ENCODE results near the gene SOBP. TPM values are rescaled to one million over a fixed set of nuclear protein-coding genes. Genes with fewer than 3 reads are reported as not detected.

SOBP gene
- total RNA-seq, 1 donor from 2014 or later, result 16.1 TPM

DNA sequence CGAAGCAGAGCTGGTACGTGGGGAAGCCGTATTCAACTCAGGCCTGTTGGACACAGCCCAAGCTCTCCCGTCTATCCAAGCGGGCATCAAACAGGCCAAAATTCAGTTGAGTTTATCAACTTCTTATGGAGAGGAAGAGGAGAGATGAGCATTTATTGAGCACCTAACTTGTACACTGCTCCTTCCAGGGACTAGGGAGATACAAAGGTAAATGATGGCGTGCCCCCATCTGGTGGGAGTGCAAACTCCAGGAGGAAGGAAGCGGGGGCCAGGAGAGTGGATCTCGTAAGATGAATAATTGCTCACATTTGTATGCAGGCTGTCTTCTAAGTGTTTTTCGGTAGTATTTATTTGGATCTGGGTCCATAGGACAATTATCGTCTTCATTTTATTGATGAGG lies 146.6 kb downstream of the SOBP start:
- no peak overlapping the region for H3K27ac Mint-ChIP-seq (ENCODE audit: unreplicated experiment)
- peaks cover 26% of the 10 kb centered on the region for H3K4me1 Mint-ChIP-seq (ENCODE audit: low read depth, unreplicated experiment)
- no peak for DNase-seq
- TF ChIP-seq, protein P1, sequence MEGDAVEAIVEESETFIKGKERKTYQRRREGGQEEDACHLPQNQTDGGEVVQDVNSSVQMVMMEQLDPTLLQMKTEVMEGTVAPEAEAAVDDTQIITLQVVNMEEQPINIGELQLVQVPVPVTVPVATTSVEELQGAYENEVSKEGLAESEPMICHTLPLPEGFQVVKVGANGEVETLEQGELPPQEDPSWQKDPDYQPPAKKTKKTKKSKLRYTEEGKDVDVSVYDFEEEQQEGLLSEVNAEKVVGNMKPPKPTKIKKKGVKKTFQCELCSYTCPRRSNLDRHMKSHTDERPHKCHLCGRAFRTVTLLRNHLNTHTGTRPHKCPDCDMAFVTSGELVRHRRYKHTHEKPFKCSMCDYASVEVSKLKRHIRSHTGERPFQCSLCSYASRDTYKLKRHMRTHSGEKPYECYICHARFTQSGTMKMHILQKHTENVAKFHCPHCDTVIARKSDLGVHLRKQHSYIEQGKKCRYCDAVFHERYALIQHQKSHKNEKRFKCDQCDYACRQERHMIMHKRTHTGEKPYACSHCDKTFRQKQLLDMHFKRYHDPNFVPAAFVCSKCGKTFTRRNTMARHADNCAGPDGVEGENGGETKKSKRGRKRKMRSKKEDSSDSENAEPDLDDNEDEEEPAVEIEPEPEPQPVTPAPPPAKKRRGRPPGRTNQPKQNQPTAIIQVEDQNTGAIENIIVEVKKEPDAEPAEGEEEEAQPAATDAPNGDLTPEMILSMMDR (IDR thresholded peaks at IDR 0.05; ENCODE audit: partially characterized antibody, unreplicated experiment), result peak; percentile 13
- no peak overlapping the region for H3K4me3 Mint-ChIP-seq (ENCODE audit: unreplicated experiment)
- H3K27me3 Mint-ChIP-seq (ENCODE audit: unreplicated experiment), result peaks cover 11% of the 10 kb centered on the region
- H3K36me3 Mint-ChIP-seq (ENCODE audit: unreplicated experiment), result no peaks in the 10 kb centered on the region
- peaks cover 10% of the 10 kb centered on the region for H3K9me3 Mint-ChIP-seq (ENCODE audit: unreplicated experiment)

DNA sequence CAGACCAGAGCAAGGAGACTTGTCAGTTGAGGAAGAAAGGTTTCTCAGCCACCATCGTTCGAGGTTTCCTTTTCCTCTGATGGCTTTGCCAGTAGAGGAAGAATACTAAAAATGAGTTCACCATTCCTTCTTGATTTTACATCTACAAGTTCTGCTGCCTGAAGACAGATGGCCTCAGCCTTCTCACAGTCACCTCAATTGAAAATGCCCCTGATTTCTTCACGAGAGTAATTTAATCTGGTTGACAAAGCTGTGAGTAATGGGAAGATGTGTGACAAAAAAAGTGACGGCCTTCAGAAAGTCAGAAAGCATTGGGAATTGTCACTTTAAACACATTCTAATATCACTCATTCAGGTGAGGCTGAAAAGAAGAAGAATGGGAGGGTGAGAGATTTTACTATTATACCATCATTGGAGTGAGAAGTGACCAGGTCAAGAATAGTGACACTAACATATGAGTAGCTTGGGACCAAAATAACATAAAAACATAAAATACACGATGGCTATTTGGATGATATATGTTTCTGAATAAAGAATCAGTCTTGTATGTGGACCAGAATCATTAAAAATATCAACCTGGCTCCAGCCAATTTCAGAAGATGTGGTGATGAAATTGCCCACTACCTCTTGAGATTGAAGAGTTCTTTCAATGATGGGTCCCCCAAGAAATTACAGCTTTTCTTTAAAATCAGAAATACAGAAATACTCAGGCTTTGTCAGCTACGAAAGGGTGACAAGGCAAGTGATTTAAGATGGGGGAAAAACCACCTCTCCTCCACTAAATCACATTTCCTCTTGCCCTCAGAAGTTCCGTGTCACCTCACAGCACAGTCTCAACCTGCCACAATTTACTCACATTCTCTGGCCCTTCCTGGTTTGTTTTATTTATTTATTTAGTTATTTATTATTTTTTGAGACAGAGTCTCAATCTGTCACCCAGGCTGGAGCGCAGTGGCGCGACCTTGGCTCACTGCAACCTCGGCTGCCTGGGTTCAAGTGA lies 147.7 kb downstream of the SOBP start:
- no peak for DNase-seq
- peaks cover 11% of the 10 kb centered on the region for H3K27me3 Mint-ChIP-seq (ENCODE audit: unreplicated experiment)
- peaks cover 8% of the 10 kb centered on the region for H3K9me3 Mint-ChIP-seq (ENCODE audit: unreplicated experiment)
- TF ChIP-seq, protein P1 (IDR thresholded peaks at IDR 0.05; ENCODE audit: partially characterized antibody, unreplicated experiment), result no peak
- no peak overlapping the region for H3K27ac Mint-ChIP-seq (ENCODE audit: unreplicated experiment)
- no peak overlapping the region for H3K4me3 Mint-ChIP-seq (ENCODE audit: unreplicated experiment)
- H3K4me1 Mint-ChIP-seq (ENCODE audit: low read depth, unreplicated experiment), result peaks cover 16% of the 10 kb centered on the region
- H3K36me3 Mint-ChIP-seq (ENCODE audit: unreplicated experiment), result no peaks in the 10 kb centered on the region

DNA sequence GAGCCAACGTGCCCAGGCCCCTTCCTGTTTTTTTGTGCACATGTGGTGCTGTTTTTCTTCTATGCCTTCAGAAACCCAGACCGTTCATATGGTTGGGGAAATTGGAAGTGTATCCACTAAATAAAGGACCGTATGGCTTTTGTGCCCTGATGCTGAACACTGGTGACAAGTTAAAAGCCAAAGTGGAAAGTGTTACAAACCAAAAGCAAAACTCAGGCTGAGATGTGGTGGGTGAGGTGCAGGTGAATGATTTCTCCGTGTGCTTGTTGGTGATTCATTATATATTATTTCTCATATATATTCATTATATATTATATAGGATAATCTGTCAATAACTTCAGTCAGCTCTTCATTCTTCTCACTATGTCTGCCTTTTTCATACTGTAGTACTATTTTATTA lies 148.6 kb downstream of the SOBP start:
- TF ChIP-seq, protein P1 (IDR thresholded peaks at IDR 0.05; ENCODE audit: partially characterized antibody, unreplicated experiment), result no peak
- H3K4me1 Mint-ChIP-seq (ENCODE audit: low read depth, unreplicated experiment), result peaks cover 7% of the 10 kb centered on the region
- H3K27me3 Mint-ChIP-seq (ENCODE audit: unreplicated experiment), result peaks cover 9% of the 10 kb centered on the region
- H3K4me3 Mint-ChIP-seq (ENCODE audit: unreplicated experiment), result no peak overlapping the region
- H3K27ac Mint-ChIP-seq (ENCODE audit: unreplicated experiment), result no peak overlapping the region
- no peaks in the 10 kb centered on the region for H3K36me3 Mint-ChIP-seq (ENCODE audit: unreplicated experiment)
- no peak for DNase-seq
- H3K9me3 Mint-ChIP-seq (ENCODE audit: unreplicated experiment), result peaks cover 4% of the 10 kb centered on the region

DNA sequence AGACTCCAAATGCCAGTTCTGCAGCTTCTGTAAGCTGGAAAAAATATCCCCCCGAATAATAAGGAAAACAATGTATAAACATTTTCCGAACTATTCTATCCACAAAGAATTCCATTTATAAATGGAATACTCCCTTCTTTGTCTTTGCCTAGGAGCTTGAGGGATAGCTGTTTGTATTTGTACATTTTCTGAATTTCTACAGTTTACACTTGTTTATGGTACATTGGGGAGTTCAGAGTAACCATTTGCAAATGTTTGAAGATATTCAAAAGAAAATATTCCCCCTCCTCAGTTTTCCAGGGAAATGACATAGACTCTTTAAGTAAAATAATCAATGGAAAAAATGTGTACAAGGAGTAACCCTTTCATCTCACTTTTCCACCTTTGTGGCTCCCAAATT lies 149.6 kb downstream of the SOBP start:
- TF ChIP-seq, protein P1 (IDR thresholded peaks at IDR 0.05; ENCODE audit: partially characterized antibody, unreplicated experiment), result no peak
- Mint-ChIP-seq H3K4me1 (ENCODE audit: low read depth, unreplicated experiment) (peaks cover 6% of the 10 kb centered on the region), H3K9me3 (ENCODE audit: unreplicated experiment) (no peaks in the 10 kb centered on the region), H3K36me3 (ENCODE audit: unreplicated experiment) (no peaks in the 10 kb centered on the region), H3K4me3 (ENCODE audit: unreplicated experiment) (no peak overlapping the region), H3K27ac (ENCODE audit: unreplicated experiment) (no peak overlapping the region), H3K27me3 (ENCODE audit: unreplicated experiment) (peaks cover 5% of the 10 kb centered on the region)
- DNase-seq, result no peak

DNA sequence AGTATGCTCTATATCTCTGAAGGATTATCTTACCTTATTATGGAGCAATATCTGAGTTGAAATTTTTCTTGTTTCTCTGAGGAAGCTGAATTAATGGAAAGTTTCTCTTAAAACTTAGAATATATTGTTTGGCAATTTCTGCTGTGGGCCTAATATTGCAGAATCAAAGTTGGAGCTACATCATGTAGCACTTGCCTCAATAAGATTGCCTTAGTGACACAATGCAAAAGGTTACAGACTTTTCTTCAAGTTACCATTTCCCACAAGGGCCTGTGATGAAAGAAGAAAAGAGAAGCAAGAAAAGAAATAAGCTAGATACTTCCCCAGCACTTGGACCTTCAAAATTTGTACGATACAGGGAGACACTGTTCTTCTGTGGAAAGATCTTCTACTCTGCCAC lies 151.2 kb downstream of the SOBP start:
- Mint-ChIP-seq H3K4me1 (ENCODE audit: low read depth, unreplicated experiment) (peaks cover 19% of the 10 kb centered on the region), H3K27me3 (ENCODE audit: unreplicated experiment) (peaks cover 2% of the 10 kb centered on the region), H3K9me3 (ENCODE audit: unreplicated experiment) (peaks cover 3% of the 10 kb centered on the region), H3K36me3 (ENCODE audit: unreplicated experiment) (no peaks in the 10 kb centered on the region), H3K27ac (ENCODE audit: unreplicated experiment) (no peak overlapping the region), H3K4me3 (ENCODE audit: unreplicated experiment) (no peak overlapping the region)
- TF ChIP-seq, protein P1 (IDR thresholded peaks at IDR 0.05; ENCODE audit: partially characterized antibody, unreplicated experiment), result no peak
- no peak for DNase-seq
